CD4-positive, alpha-beta T cell treated with Interleukin-17A for 4 hours (primary cell): ENCODE measurements around the gene SPHK1.
A peak's percentile ranks its signal among the peaks of the same experiment; 100 is the strongest.

Experiments
- DNase-seq: peaks from one replicate; pipeline ENCODE4 v3.0.0-alpha.2; 2020; ENCODE audit warnings: mixed read lengths

Gene SPHK1

GRCh38 chr17:76385892-76386786 lies 1.7 kb downstream of the SPHK1 start:
- DNase-seq = peak; percentile 87

- DNase-seq = no peak
Observed at GRCh38 chr17:76386966-76387765, 2.8 kb downstream of the SPHK1 start.

- DNase-seq = no peak
Observed at GRCh38 chr17:76388966-76389888, 4.8 kb downstream of the SPHK1 start.

- no peak for DNase-seq
Observed at GRCh38 chr17:76390003-76390421, 5.6 kb downstream of the SPHK1 start.

- DNase-seq = no peak
Observed at GRCh38 chr17:76391200-76391715, 6.8 kb downstream of the SPHK1 start.

- no peak for DNase-seq
Observed at GRCh38 chr17:76394166-76394565, 9.8 kb downstream of the SPHK1 start.

- no peak for DNase-seq
Observed at GRCh38 chr17:76395980-76396379, 11.6 kb downstream of the SPHK1 start.

GRCh38 chr17:76397184-76397583 lies 12.8 kb downstream of the SPHK1 start:
- DNase-seq = no peak

GRCh38 chr17:76397687-76398522 lies 13.5 kb downstream of the SPHK1 start:
- peak; percentile 89 for DNase-seq

- DNase-seq = no peak
Observed at GRCh38 chr17:76398523-76399174, 14.2 kb downstream of the SPHK1 start.

GRCh38 chr17:76399175-76400172 lies 15.1 kb downstream of the SPHK1 start:
- no peak for DNase-seq

- DNase-seq = no peak
Observed at GRCh38 chr17:76402711-76403110, 18.3 kb downstream of the SPHK1 start.

- DNase-seq = no peak
Observed at GRCh38 chr17:76404256-76404655, 19.8 kb downstream of the SPHK1 start.

GRCh38 chr17:76404976-76405563 lies 20.7 kb downstream of the SPHK1 start:
- no peak for DNase-seq

GRCh38 chr17:76405607-76405966 lies 21.2 kb downstream of the SPHK1 start:
- no peak for DNase-seq

GRCh38 chr17:76405967-76406647 lies 21.7 kb downstream of the SPHK1 start:
- DNase-seq = no peak

GRCh38 chr17:76407509-76407908 lies 23.1 kb downstream of the SPHK1 start:
- DNase-seq = no peak

- peak; percentile 79 for DNase-seq
Observed at GRCh38 chr17:76408037-76408849, 23.8 kb downstream of the SPHK1 start.
